Erythroblast (primary cell): ENCODE data around the gene DDA1.
A peak's percentile ranks its signal among the peaks of the same experiment; 100 is the strongest.

ENCODE experiments used
- GATA1 ChIP-seq: IDR thresholded peaks from 2 replicates; pipeline ENCODE4 v1.6.1; 2011; ENCODE audit warnings: low read depth, mild to moderate bottlenecking, control low read depth, low read length, moderate library complexity
- POLR2A ChIP-seq: IDR thresholded peaks from 2 replicates; pipeline ENCODE4 v1.6.1; 2011; ENCODE audit warnings: mild to moderate bottlenecking, low read length

DNA sequence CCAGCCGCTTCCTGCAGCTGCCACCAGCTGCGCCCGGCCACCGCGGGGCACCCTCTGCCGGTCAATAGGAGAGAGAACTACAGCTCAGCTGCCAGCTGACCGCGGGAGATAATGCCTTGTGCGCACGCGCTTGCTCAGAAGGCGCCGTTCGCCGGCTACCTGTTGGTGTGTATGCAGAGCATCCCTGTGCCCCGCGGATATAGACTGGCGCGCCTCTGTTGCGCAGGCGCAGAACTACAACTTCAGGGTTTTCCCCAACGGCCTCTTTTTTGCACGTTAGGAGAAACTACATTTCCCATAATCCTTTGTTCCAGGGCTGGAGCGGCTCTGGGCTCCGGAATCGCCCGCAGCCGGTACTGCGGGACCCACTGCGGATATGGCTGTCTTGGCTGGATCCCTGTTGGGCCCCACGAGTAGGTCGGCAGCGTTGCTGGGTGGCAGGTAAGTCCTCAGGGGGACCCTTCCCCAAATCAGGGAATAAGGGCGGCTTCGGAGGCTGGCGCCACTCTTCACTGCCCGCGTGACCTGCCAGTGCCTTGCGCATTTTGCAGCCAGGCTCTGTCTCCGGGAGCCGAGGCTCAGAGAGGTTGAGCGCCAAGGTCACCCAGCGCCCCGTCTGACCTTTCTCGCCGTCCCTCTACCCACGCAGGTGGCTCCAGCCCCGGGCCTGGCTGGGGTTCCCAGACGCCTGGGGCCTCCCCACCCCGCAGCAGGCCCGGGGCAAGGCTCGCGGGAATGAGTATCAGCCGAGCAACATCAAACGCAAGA lies 3.7 kb upstream of the DDA1 start, which contains the start of gene MRPL34:
- peak; percentile 82 for TF ChIP-seq POLR2A
- TF ChIP-seq GATA1 = no peak
